Ascending aorta (tissue), 2 donors: Measurements from ENCODE around the gene MRPS17. TPM values are rescaled to one million over a fixed set of nuclear protein-coding genes. Genes with fewer than 3 reads are reported as not detected.
"Not testable (repeated sequence)": the region's sequence is repeated elsewhere in the genome, so short reads cannot be mapped to it uniquely, and the experiment has no call there.

Experiments
- DNase-seq, 2 donors: peaks; one replicate each; pipeline ENCODE4 v3.0.0-alpha.2; 2019; ENCODE audit warnings: low spot score in 2 of 2
- H3K27ac ChIP-seq, 2 donors: fragments of 200-600 bp; sonication (generic); one replicate each; pipeline ENCODE4 v1.5.1; 2016 to 2017; ENCODE audit warnings: mild to moderate bottlenecking in 1 of 2
- H3K27me3 ChIP-seq: fragments of 200-600 bp; sonication (generic); one replicate; pipeline ENCODE4 v1.5.1; 2017
- H3K36me3 ChIP-seq, 2 donors: fragments of 200-600 bp; sonication (generic); one replicate each; pipeline ENCODE4 v1.5.1; 2016
- H3K4me1 ChIP-seq, 2 donors: fragments of 200-600 bp; sonication (generic); one replicate each; pipeline ENCODE4 v1.5.1; 2016 to 2017; ENCODE audit warnings: mild to moderate bottlenecking in 1 of 2
- H3K4me3 ChIP-seq, 2 donors: fragments of 200-600 bp; sonication (generic); one replicate each; pipeline ENCODE4 v1.5.1; 2016 to 2017; ENCODE audit warnings: mild to moderate bottlenecking in 1 of 2
- H3K9me3 ChIP-seq, 2 donors: fragments of 200-600 bp; sonication (generic); one replicate each; pipeline ENCODE4 v1.5.1; 2016
- CTCF ChIP-seq, 3 experiments: fragments of 200-600 bp in 2 of 3; fragments of 450-650 bp in 1 of 3; sonication (generic) in 2 of 3; IDR thresholded peaks; one replicate each; pipeline ENCODE4 v1.5.1; 2016 to 2019; ENCODE audit warnings: antibody characterized with exemption in 3 of 3, mild to moderate bottlenecking in 1 of 3, moderate library complexity in 1 of 3
- intact Hi-C: fragments of 100-400 bp; cut with DNase I; formaldehyde crosslinking; loops from one replicate; pipeline ENCODE4 v1.15.1; 2023
- total RNA-seq: library from RNA; depleted of rRNA; stranded (reverse); fragments of >200 nt; gene quantifications from one replicate; pipeline ENCODE4 v1.1.0, GENCODE V29; 2016

The MRPS17 gene
- total RNA-seq, 1 donor from 2014 or later: 0.43 TPM

- no peak overlapping the region for H3K4me3 ChIP-seq
- no peak overlapping the region for H3K27ac ChIP-seq
- no peaks in the 10 kb centered on the region for H3K4me1 ChIP-seq
- no peak for TF ChIP-seq CTCF (IDR thresholded peaks at IDR 0.05)
- intact Hi-C loops: no loop called here
- no peak for DNase-seq
- no peaks in the 10 kb centered on the region for H3K27me3 ChIP-seq
- H3K9me3 ChIP-seq: peaks cover 0 to 11% of the 10 kb centered on the region in 2 donors
- no peaks in the 10 kb centered on the region for H3K36me3 ChIP-seq
These were observed 20.1 kb upstream of the MRPS17 start for GRCh38 chr7:55931421-55932151.

GRCh38 chr7:55939514-55940123 lies 12.1 kb upstream of the MRPS17 start:
- intact Hi-C loops: no loop called here
- Histone ChIP-seq H3K36me3 (peaks cover 0 to 4% of the 10 kb centered on the region in 2 donors), H3K4me3 (no peak overlapping the region), H3K27me3 (no peaks in the 10 kb centered on the region), H3K4me1 (no peaks in the 10 kb centered on the region), H3K9me3 (peaks cover 20 to 55% of the 10 kb centered on the region in 2 donors), H3K27ac (no peak overlapping the region)
- no peak for TF ChIP-seq CTCF (IDR thresholded peaks at IDR 0.05)
- no peak for DNase-seq

- intact Hi-C loops: no loop called here
- TF ChIP-seq CTCF (IDR thresholded peaks at IDR 0.05): no peak
- no peak for DNase-seq
These were observed 5.1 kb upstream of the MRPS17 start for GRCh38 chr7:55946545-55946944.

GRCh38 chr7:55952352-55952671 lies 635 bp downstream of the MRPS17 start:
- peak overlapping the region; percentile 88 to 99 for H3K4me3 ChIP-seq
- not testable (repeated sequence) for DNase-seq, H3K4me1 ChIP-seq, H3K27me3 ChIP-seq, H3K9me3 ChIP-seq
- peaks cover 7 to 18% of the 10 kb centered on the region in 2 donors for H3K36me3 ChIP-seq
- H3K27ac ChIP-seq: peak overlapping the region; percentile 85 to 90
- intact Hi-C loops: loop anchor here (1.0 to 10.0 kb wide), 2 partner anchors 12 to 1198 kb away; partner anchors contain the start of genes NIPSNAP2 and SEC61G

More at GRCh38 chr7:55946545-55946944, 5.1 kb upstream of the MRPS17 start:
- no peaks in the 10 kb centered on the region for H3K4me1 ChIP-seq
- peaks cover 0 to 3% of the 10 kb centered on the region in 2 donors for H3K9me3 ChIP-seq
- no peak overlapping the region for H3K4me3 ChIP-seq
- H3K27me3 ChIP-seq: no peaks in the 10 kb centered on the region
- no peak overlapping the region for H3K27ac ChIP-seq
- no peaks in the 10 kb centered on the region for H3K36me3 ChIP-seq

- no peak for DNase-seq
- intact Hi-C loops: loop anchor here (10.0 kb wide), 1 partner anchor 1199 kb away; the partner anchor contains the start of gene SEC61G
- H3K27me3 ChIP-seq: no peaks in the 10 kb centered on the region
- peaks cover 0 to 5% of the 10 kb centered on the region in 2 donors for H3K4me1 ChIP-seq
- no peak for TF ChIP-seq CTCF (IDR thresholded peaks at IDR 0.05)
- no peaks in the 10 kb centered on the region for H3K9me3 ChIP-seq
- no peak overlapping the region for H3K4me3 ChIP-seq
- H3K27ac ChIP-seq: no peak overlapping the region
- H3K36me3 ChIP-seq: peaks cover 7 to 18% of the 10 kb centered on the region in 2 donors
These were observed 2.2 kb downstream of the MRPS17 start for GRCh38 chr7:55953707-55954475.
